ENCODE data around the gene ESRRG. TPM values are rescaled to one million over a fixed set of nuclear protein-coding genes. Genes with fewer than 3 reads are reported as not detected.

The ESRRG gene
- total and polyA plus RNA-seq, 2 of the 8 experiments (the other 6 are each of a cell fraction or from before 2014, with no cell fraction given), result 0.59 to 1.4 TPM

DNA sequence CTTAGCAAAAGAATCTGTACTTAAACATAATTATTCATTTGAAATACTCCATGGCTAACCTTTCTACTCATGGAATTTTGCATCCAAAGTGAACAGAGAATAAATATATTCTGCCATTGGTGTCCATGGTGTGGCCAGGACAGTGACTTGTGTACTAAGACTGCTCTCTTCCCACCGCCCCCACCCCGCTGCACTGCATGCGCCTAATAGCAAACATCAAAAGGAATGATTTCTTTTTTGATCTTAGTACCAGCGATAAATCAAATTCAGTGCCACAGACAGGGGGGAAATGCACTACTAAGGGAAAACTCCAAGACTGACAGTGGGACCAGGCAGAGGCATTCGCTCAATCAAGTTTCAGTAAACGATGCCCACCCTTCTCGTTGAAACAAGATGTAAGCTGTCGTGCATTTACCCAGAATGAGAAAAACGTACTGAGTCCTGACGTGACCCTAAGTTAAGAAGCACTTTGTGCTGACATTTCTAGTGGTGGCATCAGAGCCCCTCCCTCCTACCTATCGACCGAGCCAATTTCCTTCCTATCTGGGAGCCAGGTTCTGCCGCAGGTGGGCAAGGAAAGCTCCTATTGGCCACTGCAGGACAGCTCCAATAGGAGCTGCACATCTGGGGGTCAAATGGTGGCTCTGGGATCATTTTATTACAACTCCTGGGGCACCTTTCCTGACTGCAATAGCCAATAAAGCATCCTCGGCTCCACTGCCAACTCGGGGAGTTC lies 12.5 kb downstream of the ESRRG start:
- Histone ChIP-seq H2AFZ (ENCODE audit: low read length) (0 out of 2 replicates have a peak overlapping the region, but pooled peaks have one; percentile 11), H3K18ac (ENCODE audit: extremely low read depth, low read length) (no peak overlapping the region), H2BK15ac (ENCODE audit: low read length) (no peak overlapping the region), H2BK20ac (ENCODE audit: low read length) (no peak overlapping the region), H2BK5ac (ENCODE audit: low read depth, low read length) (no peak overlapping the region), H3K4me2 (ENCODE audit: insufficient read depth in 1 of 2, low read depth in 2 of 2, low read length in 2 of 2) (no peak overlapping the region), H2AK5ac (ENCODE audit: low read depth, low read length) (no peak overlapping the region), H3K9me3 (ENCODE audit: insufficient read depth in 2 of 2, low read depth in 1 of 2, low read length in 1 of 2) (no peaks in the 10 kb centered on the region), H3K14ac (ENCODE audit: insufficient read length) (no peak overlapping the region), H3K4me3 (ENCODE audit: extremely low read depth in 1 of 4, insufficient read depth in 2 of 4, low read depth in 3 of 4, low read length in 4 of 4) (no peak overlapping the region), H3K4ac (replicated peaks; ENCODE audit: insufficient read length, low read depth, low read length) (no peak overlapping the region), H3K4me1 (replicated peaks in 1 of 4; ENCODE audit: control insufficient read depth in 3 of 4, insufficient read depth in 4 of 4, low read length in 3 of 4) (peaks cover 0 to 7% (median 1%) of the 10 kb centered on the region in 4 experiments; a peak in 4 of 7 replicates), H2BK120ac (replicated peaks; ENCODE audit: low read depth, low read length) (no peak overlapping the region), H3K79me1 (ENCODE audit: low read depth, low read length) (no peaks in the 10 kb centered on the region), H4K91ac (replicated peaks; ENCODE audit: insufficient read length, low read length) (no peak overlapping the region), H4K8ac (ENCODE audit: extremely low read depth, insufficient read depth, low read length) (no peak overlapping the region), H3K36me3 (ENCODE audit: control insufficient read depth in 2 of 4, insufficient read depth in 4 of 4, low read length in 3 of 4) (no peaks in the 10 kb centered on the region), H3K27ac (ENCODE audit: low read depth, low read length) (no peak overlapping the region), H4K20me1 (replicated peaks in 1 of 2; ENCODE audit: control insufficient read depth in 1 of 2, insufficient read depth in 2 of 2, low read length in 2 of 2) (no peaks in the 10 kb centered on the region), H3K27me3 (replicated peaks in 1 of 4; ENCODE audit: control insufficient read depth in 3 of 4, extremely low read depth in 1 of 4, insufficient read depth in 3 of 4, low read length in 3 of 4) (no peaks in the 10 kb centered on the region), H4K5ac (ENCODE audit: insufficient read length, low read depth, low read length) (no peak overlapping the region), H3K56ac (replicated peaks; ENCODE audit: insufficient read length, low read depth, low read length) (no peak overlapping the region), H3K23me2 (ENCODE audit: low read depth, low read length) (no peaks in the 10 kb centered on the region), H3K23ac (ENCODE audit: insufficient read length) (no peak overlapping the region), H2BK12ac (ENCODE audit: low read depth, low read length) (no peak overlapping the region), H3K79me2 (ENCODE audit: control insufficient read depth in 1 of 2, insufficient read depth in 2 of 2, low read length in 2 of 2) (no peaks in the 10 kb centered on the region), H3K9ac (replicated peaks in 1 of 4; ENCODE audit: extremely low read depth in 1 of 4, low read depth in 3 of 4, low read length in 3 of 4) (no peak overlapping the region)
- ChIA-PET CTCF (ENCODE audit: partially characterized antibody) (interaction anchor here (0.6 to 2.8 kb wide), 5 partner anchors 10 to 400 kb away, joined by 3 to 6 read pairs (median 3); no protein-coding TSS in a partner anchor), POLR2A (ENCODE audit: partially characterized antibody) (no interaction called here)
- FAIRE-seq, result no peak
- 92% methylated on average over 15 of the region's 15 CpGs; no CpG with 5 or more reads in 1 of the 2 experiments for WGBS, 2 experiments (ENCODE audit: extremely low coverage in 1 of 2, insufficient coverage in 1 of 2, insufficient read length in 1 of 2, insufficient replicate concordance in 2 of 2, low coverage in 1 of 2, low lambda C conversion rate in 2 of 2, missing lambda C conversion rate in 1 of 2)
- no peak for DNase-seq (ENCODE audit: low read depth in 1 of 2, low spot score in 2 of 2)
- TF ChIP-seq, protein P1, sequence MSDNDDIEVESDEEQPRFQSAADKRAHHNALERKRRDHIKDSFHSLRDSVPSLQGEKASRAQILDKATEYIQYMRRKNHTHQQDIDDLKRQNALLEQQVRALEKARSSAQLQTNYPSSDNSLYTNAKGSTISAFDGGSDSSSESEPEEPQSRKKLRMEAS (IDR thresholded peaks at IDR 0.05), result no peak
- TF ChIP-seq TBP (IDR thresholded peaks at IDR 0.05; ENCODE audit: low read depth, low read length) (no peak), SIN3A (conservative IDR thresholded peaks at IDR 0.05 in 1 of 2, IDR thresholded peaks at IDR 0.05 in 1 of 2; ENCODE audit: low read depth in 1 of 2, low read length in 2 of 2) (no peak), CTBP2 (IDR thresholded peaks at IDR 0.05; ENCODE audit: borderline replicate concordance, insufficient read depth, insufficient read length, low read length) (no peak), CREB1 (IDR thresholded peaks at IDR 0.05) (no peak), GTF2F1 (IDR thresholded peaks at IDR 0.05; ENCODE audit: borderline replicate concordance, low read depth, low read length) (no peak), POLR2AphosphoS5 (IDR thresholded peaks at IDR 0.05; ENCODE audit: low read depth, low read length) (no peak), KDM4A (IDR thresholded peaks at IDR 0.05; ENCODE audit: low read depth, low read length, severe bottlenecking) (no peak), SP1 (IDR thresholded peaks at IDR 0.05; ENCODE audit: low read depth, low read length) (no peak), HDAC2 (IDR thresholded peaks at IDR 0.05; ENCODE audit: borderline replicate concordance in 1 of 2, low read depth in 2 of 2, low read length in 2 of 2) (no peak)
- TF ChIP-seq, protein P2, sequence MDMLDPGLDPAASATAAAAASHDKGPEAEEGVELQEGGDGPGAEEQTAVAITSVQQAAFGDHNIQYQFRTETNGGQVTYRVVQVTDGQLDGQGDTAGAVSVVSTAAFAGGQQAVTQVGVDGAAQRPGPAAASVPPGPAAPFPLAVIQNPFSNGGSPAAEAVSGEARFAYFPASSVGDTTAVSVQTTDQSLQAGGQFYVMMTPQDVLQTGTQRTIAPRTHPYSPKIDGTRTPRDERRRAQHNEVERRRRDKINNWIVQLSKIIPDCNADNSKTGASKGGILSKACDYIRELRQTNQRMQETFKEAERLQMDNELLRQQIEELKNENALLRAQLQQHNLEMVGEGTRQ (IDR thresholded peaks at IDR 0.05; ENCODE audit: low read length), result no peak

Measured in H1 (cell line).